Left ventricle myocardium inferior (tissue), 1 donor: Measurements from ENCODE around the gene RSPH9. TPM values are rescaled to one million over a fixed set of nuclear protein-coding genes. Genes with fewer than 3 reads are reported as not detected.
"Not testable (repeated sequence)": the region's sequence is repeated elsewhere in the genome, so short reads cannot be mapped to it uniquely, and the experiment has no call there.

ENCODE experiments used
- DNase-seq: peaks from one replicate; pipeline ENCODE4 v3.0.0-alpha.2; 2020
- H3K27ac ChIP-seq: fragments of 200-600 bp; replicated peaks from 2 replicates; pipeline ENCODE4 v1.8.0; 2021
- H3K27me3 ChIP-seq: fragments of 200-600 bp; 2 replicates; pipeline ENCODE4 v1.8.0; 2021; ENCODE audit warnings: low read depth
- H3K36me3 ChIP-seq: fragments of 200-600 bp; 2 replicates; pipeline ENCODE4 v1.8.0; 2021
- H3K4me1 ChIP-seq: fragments of 200-600 bp; 2 replicates; pipeline ENCODE4 v1.8.0; 2021
- H3K4me3 ChIP-seq: fragments of 200-600 bp; 2 replicates; pipeline ENCODE4 v1.8.0; 2021; ENCODE audit warnings: mild to moderate bottlenecking, moderate library complexity
- H3K9me3 ChIP-seq: fragments of 200-600 bp; replicated peaks from 2 replicates; pipeline ENCODE4 v1.8.0; 2021
- CTCF ChIP-seq: fragments of 200-600 bp; IDR thresholded peaks from 2 replicates; pipeline ENCODE4 v1.8.0; 2021; ENCODE audit warnings: antibody characterized with exemption, mild to moderate bottlenecking, borderline replicate concordance
- intact Hi-C: fragments of 100-400 bp; cut with micrococcal nuclease; formaldehyde crosslinking; loops from one replicate; pipeline ENCODE4 v1.11.0; 2022
- total RNA-seq: library from RNA; stranded (reverse); fragmentation: NEBNext Ultra II Directional; extraction: Animal tissue kit (Norgen Biotek cat#: 25700); gene quantifications from one replicate; pipeline ENCODE4 v1.2.1, GENCODE V29; 2021
- donor health status: DM: no; HTN: yes; CAD: no; lungs with severe emphysema.

The RSPH9 gene
- total RNA-seq, 1 donor from 2014 or later = 0.08 TPM

- Histone ChIP-seq H3K36me3 (peaks cover 18% of the 10 kb centered on the region), H3K4me1 (peaks cover 47% of the 10 kb centered on the region), H3K9me3 (no peaks in the 10 kb centered on the region), H3K27me3 (no peaks in the 10 kb centered on the region), H3K27ac (peak overlapping the region; percentile 99), H3K4me3 (peak overlapping the region; percentile 99)
- peak; percentile 96 for DNase-seq
- intact Hi-C loops = no loop called here
- TF ChIP-seq CTCF = no peak
Measured at GRCh38 chr6:43629505-43630300, 15.1 kb upstream of the RSPH9 start.

- Histone ChIP-seq H3K9me3 (no peaks in the 10 kb centered on the region), H3K4me3 (no peak overlapping the region), H3K27me3 (no peaks in the 10 kb centered on the region), H3K27ac (peak overlapping the region; percentile 99), H3K4me1 (peaks cover 57% of the 10 kb centered on the region), H3K36me3 (peaks cover 4% of the 10 kb centered on the region)
- DNase-seq = no peak
- TF ChIP-seq CTCF = no peak
- intact Hi-C loops = no loop called here
Measured at GRCh38 chr6:43630980-43631619, 13.7 kb upstream of the RSPH9 start.

- Histone ChIP-seq H3K4me1 (peaks cover 58% of the 10 kb centered on the region), H3K36me3 (peaks cover 13% of the 10 kb centered on the region)
- H3K27me3 ChIP-seq, intact Hi-C loops, H3K9me3 ChIP-seq, H3K4me3 ChIP-seq, H3K27ac ChIP-seq, DNase-seq: not testable (repeated sequence)
Measured at GRCh38 chr6:43633002-43633401, 11.8 kb upstream of the RSPH9 start.

GRCh38 chr6:43634702-43635303 lies 10.0 kb upstream of the RSPH9 start:
- Histone ChIP-seq H3K4me3 (no peak overlapping the region), H3K27me3 (no peaks in the 10 kb centered on the region), H3K4me1 (peaks cover 61% of the 10 kb centered on the region), H3K36me3 (peaks cover 29% of the 10 kb centered on the region), H3K9me3 (no peaks in the 10 kb centered on the region), H3K27ac (peak overlapping the region; percentile 93)
- no peak for DNase-seq
- intact Hi-C loops = no loop called here
- no peak for TF ChIP-seq CTCF

GRCh38 chr6:43635387-43636307 lies 9.2 kb upstream of the RSPH9 start, which contains the start of gene MAD2L1BP:
TSS of gene MAD2L1BP (plus strand) at chr6:43635840. CDS start at chr6:43635876, 36 bp downstream.
- DNase-seq = peak; percentile 86
- H3K36me3 ChIP-seq = peaks cover 37% of the 10 kb centered on the region
- no peaks in the 10 kb centered on the region for H3K9me3 ChIP-seq
- peaks cover 61% of the 10 kb centered on the region for H3K4me1 ChIP-seq
- no peak for TF ChIP-seq CTCF
- H3K4me3 ChIP-seq = peak within 1 kb of the TSS; percentile 82
- intact Hi-C loops = no loop called here
- peak within 1 kb of the TSS; percentile 93 for H3K27ac ChIP-seq
- no peaks in the 10 kb centered on the region for H3K27me3 ChIP-seq
